ENCODE measurements around the gene CTNS. TPM values are rescaled to one million over a fixed set of nuclear protein-coding genes. Genes with fewer than 3 reads are reported as not detected.
A peak's percentile ranks its signal among the peaks of the same experiment; 100 is the strongest.

CTNS gene
- total and polyA plus RNA-seq, 2 of the 13 experiments (the other 11 are each of a cell fraction or from before 2014, with no cell fraction given), result 9.5 to 13.7 TPM

- peak; percentile 33; the same call in 1 of the 2 replicates for TF ChIP-seq FOSL2 (CRISPR knock-in tag; IDR thresholded peaks at IDR 0.05)
- peak; percentile 45; the same call in 1 of the 2 replicates for TF ChIP-seq BCL6 (CRISPR knock-in tag; IDR thresholded peaks at IDR 0.05)
- TF ChIP-seq NR2F6 (IDR thresholded peaks at IDR 0.05), result peak; percentile 50; the same call in 1 of the 2 replicates
- peak; percentile 61; the same call in 1 of the 2 replicates for TF ChIP-seq NR2F6 (CRISPR knock-in tag; IDR thresholded peaks at IDR 0.05)
- TF ChIP-seq, protein P1, sequence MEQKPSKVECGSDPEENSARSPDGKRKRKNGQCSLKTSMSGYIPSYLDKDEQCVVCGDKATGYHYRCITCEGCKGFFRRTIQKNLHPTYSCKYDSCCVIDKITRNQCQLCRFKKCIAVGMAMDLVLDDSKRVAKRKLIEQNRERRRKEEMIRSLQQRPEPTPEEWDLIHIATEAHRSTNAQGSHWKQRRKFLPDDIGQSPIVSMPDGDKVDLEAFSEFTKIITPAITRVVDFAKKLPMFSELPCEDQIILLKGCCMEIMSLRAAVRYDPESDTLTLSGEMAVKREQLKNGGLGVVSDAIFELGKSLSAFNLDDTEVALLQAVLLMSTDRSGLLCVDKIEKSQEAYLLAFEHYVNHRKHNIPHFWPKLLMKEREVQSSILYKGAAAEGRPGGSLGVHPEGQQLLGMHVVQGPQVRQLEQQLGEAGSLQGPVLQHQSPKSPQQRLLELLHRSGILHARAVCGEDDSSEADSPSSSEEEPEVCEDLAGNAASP (CRISPR knock-in tag; IDR thresholded peaks at IDR 0.05; ENCODE audit: borderline replicate concordance), result peak; percentile 31; the same call in 1 of the 2 replicates
- TF ChIP-seq ZNF772 (CRISPR knock-in tag; IDR thresholded peaks at IDR 0.05), result no peak; the same call in 1 of the 2 replicates
- peak; percentile 77; the same call in 1 of the 2 replicates for TF ChIP-seq SNAPC5 (CRISPR knock-in tag; IDR thresholded peaks at IDR 0.05; ENCODE audit: borderline replicate concordance)
- TF ChIP-seq AKNA (CRISPR knock-in tag; IDR thresholded peaks at IDR 0.05; ENCODE audit: borderline replicate concordance), result no peak
- 0 out of 2 replicates have a peak, but pooled peaks have one; percentile 14 for TF ChIP-seq THYN1 (CRISPR knock-in tag; IDR thresholded peaks at IDR 0.05; ENCODE audit: borderline replicate concordance, low read depth)
- peak; percentile 49; the same call in 1 of the 2 replicates for TF ChIP-seq ZNF879 (CRISPR knock-in tag; IDR thresholded peaks at IDR 0.05)
- TF ChIP-seq FOXC1 (CRISPR knock-in tag; IDR thresholded peaks at IDR 0.05; ENCODE audit: borderline replicate concordance), result peak; percentile 92
- no peak for TF ChIP-seq ZNF34 (CRISPR knock-in tag; IDR thresholded peaks at IDR 0.05; ENCODE audit: borderline replicate concordance)
- TF ChIP-seq HNF4G (IDR thresholded peaks at IDR 0.05; ENCODE audit: borderline replicate concordance, low read depth, low read length), result peak; percentile 79; the same call in 1 of the 2 replicates
- peak; percentile 53; the same call in 1 of the 2 replicates for TF ChIP-seq HNF4G (CRISPR knock-in tag; IDR thresholded peaks at IDR 0.05; ENCODE audit: borderline replicate concordance, low read depth)
- TF ChIP-seq ZMYM2 (CRISPR knock-in tag; IDR thresholded peaks at IDR 0.05), result peak; percentile 84; the same call in 1 of the 2 replicates
- peak; percentile 76 for TF ChIP-seq ZFX (CRISPR knock-in tag; IDR thresholded peaks at IDR 0.05; ENCODE audit: low read depth)
- 0 out of 2 replicates have a peak, but pooled peaks have one; percentile 11 for TF ChIP-seq ZNF543 (CRISPR knock-in tag; IDR thresholded peaks at IDR 0.05)
- TF ChIP-seq SALL1 (CRISPR knock-in tag; IDR thresholded peaks at IDR 0.05), result peak; percentile 52; the same call in 1 of the 2 replicates
- TF ChIP-seq YEATS4 (CRISPR knock-in tag; IDR thresholded peaks at IDR 0.05; ENCODE audit: borderline replicate concordance), result no peak; the same call in 1 of the 2 replicates
- 0 out of 2 replicates have a peak, but pooled peaks have one; percentile 14 for TF ChIP-seq GATAD2A (CRISPR knock-in tag; IDR thresholded peaks at IDR 0.05)
- TF ChIP-seq ZSCAN12 (CRISPR knock-in tag; IDR thresholded peaks at IDR 0.05), result 0 out of 2 replicates have a peak, but pooled peaks have one; percentile 7
- no peak; the same call in 1 of the 2 replicates for TF ChIP-seq SNAPC2 (CRISPR knock-in tag; IDR thresholded peaks at IDR 0.05)
These were observed 946 bp upstream of the CTNS start (continued) for GRCh38 chr17:3635474-3636153.

Data from HepG2 (cell line).